GM18508 (cell line): ENCODE data around the gene FAAP20.

Experiments
- ATAC-seq: cut with Tn5 transposase; IDR thresholded peaks from one replicate; pipeline ENCODE4 v1.9.1; 2021; ENCODE audit warnings: moderate number of reproducible peaks; ENCODE audit not compliant: insufficient read depth, unreplicated experiment

Gene FAAP20

GRCh38 chr1:2212532-2213491 is 18.2 kb upstream of the FAAP20 start:
- ATAC-seq = no peak

- ATAC-seq = no peak
Measured at GRCh38 chr1:2212274-2212531, 17.6 kb upstream of the FAAP20 start.

- no peak for ATAC-seq
Measured at GRCh38 chr1:2210786-2211185, 16.2 kb upstream of the FAAP20 start.

GRCh38 chr1:2210084-2210653 is 15.6 kb upstream of the FAAP20 start:
- no peak for ATAC-seq

GRCh38 chr1:2209400-2210083 is 15.0 kb upstream of the FAAP20 start:
- ATAC-seq = no peak

GRCh38 chr1:2208309-2209239 is 14.0 kb upstream of the FAAP20 start:
- no peak for ATAC-seq

- no peak for ATAC-seq
Measured at GRCh38 chr1:2206813-2207487, 12.4 kb upstream of the FAAP20 start.

- no peak for ATAC-seq
Measured at GRCh38 chr1:2205191-2205952, 10.8 kb upstream of the FAAP20 start.

GRCh38 chr1:2204415-2205190 is 10.0 kb upstream of the FAAP20 start:
- ATAC-seq = no peak

- ATAC-seq = no peak
Measured at GRCh38 chr1:2203671-2204414, 9.3 kb upstream of the FAAP20 start.

GRCh38 chr1:2202843-2203601 is 8.4 kb upstream of the FAAP20 start:
- ATAC-seq = no peak

- ATAC-seq = no peak
Measured at GRCh38 chr1:2202008-2202575, 7.5 kb upstream of the FAAP20 start.

- ATAC-seq = no peak
Measured at GRCh38 chr1:2201062-2201461, 6.5 kb upstream of the FAAP20 start.

- no peak for ATAC-seq
Measured at GRCh38 chr1:2200308-2200943, 5.9 kb upstream of the FAAP20 start.

GRCh38 chr1:2199042-2199810 is 4.7 kb upstream of the FAAP20 start:
- no peak for ATAC-seq
